Measurements from ENCODE around the gene FBXO45.
"Not testable (repeated sequence)": the region's sequence is repeated elsewhere in the genome, so short reads cannot be mapped to it uniquely, and the experiment has no call there.

DNA sequence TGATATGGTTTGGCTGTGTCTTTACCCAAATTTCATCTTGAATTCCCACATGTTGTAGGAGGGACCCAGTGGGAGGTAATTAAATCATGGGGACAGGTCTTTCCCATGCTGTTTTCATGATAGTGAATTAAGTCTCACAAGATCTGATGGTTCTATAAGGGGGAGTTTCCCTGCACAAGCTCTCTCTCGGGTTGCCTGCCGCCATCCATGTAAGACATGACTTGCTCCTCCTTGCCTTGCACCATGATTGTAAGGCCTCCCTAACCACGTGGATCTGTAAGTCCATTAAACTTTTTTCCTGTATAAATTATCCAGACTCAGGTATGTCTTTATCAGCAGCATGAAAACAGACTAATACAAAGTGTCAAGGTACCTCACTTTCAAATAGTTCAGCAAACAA is 18.3 kb upstream of the FBXO45 start:
- TF ChIP-seq, protein P1, sequence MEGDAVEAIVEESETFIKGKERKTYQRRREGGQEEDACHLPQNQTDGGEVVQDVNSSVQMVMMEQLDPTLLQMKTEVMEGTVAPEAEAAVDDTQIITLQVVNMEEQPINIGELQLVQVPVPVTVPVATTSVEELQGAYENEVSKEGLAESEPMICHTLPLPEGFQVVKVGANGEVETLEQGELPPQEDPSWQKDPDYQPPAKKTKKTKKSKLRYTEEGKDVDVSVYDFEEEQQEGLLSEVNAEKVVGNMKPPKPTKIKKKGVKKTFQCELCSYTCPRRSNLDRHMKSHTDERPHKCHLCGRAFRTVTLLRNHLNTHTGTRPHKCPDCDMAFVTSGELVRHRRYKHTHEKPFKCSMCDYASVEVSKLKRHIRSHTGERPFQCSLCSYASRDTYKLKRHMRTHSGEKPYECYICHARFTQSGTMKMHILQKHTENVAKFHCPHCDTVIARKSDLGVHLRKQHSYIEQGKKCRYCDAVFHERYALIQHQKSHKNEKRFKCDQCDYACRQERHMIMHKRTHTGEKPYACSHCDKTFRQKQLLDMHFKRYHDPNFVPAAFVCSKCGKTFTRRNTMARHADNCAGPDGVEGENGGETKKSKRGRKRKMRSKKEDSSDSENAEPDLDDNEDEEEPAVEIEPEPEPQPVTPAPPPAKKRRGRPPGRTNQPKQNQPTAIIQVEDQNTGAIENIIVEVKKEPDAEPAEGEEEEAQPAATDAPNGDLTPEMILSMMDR (IDR thresholded peaks at IDR 0.05), result not testable (repeated sequence)
- TF ChIP-seq POLR2A (IDR thresholded peaks at IDR 0.05), result not testable (repeated sequence)
